Calu3 (cell line): ENCODE measurements around the gene F12. TPM values are rescaled to one million over a fixed set of nuclear protein-coding genes. Genes with fewer than 3 reads are reported as not detected.

Experiments
- BruUV-seq: library from RNA; stranded (reverse); fragments of 400-500 nt; replicated peaks from 2 replicates; lab custom pipeline; 2021; lab: Mats Ljungman, UMichigan
- CTCF ChIA-PET: fragments of 300-600 bp; sonication (Branson Sonifier 250); formaldehyde crosslinking; loops from one replicate; lab custom pipeline; 2022; ENCODE audit warnings: antibody characterized with exemption; lab: Charles Lee
- DNase-seq: peaks from one replicate; pipeline ENCODE4 v3.0.0; 2022
- H3K27ac Mint-ChIP-seq: one replicate; pipeline ENCODE4 v1.8.0; 2022; ENCODE audit warnings: mixed read lengths; ENCODE audit not compliant: unreplicated experiment
- H3K27me3 Mint-ChIP-seq: one replicate; pipeline ENCODE4 v1.8.0; 2022; ENCODE audit warnings: mixed read lengths; ENCODE audit not compliant: unreplicated experiment
- H3K36me3 Mint-ChIP-seq: one replicate; pipeline ENCODE4 v1.8.0; 2022; ENCODE audit warnings: mild to moderate bottlenecking, moderate library complexity, mixed read lengths; ENCODE audit not compliant: insufficient read depth, unreplicated experiment
- H3K4me1 Mint-ChIP-seq: one replicate; pipeline ENCODE4 v1.8.0; 2022; ENCODE audit warnings: mild to moderate bottlenecking, low read depth, mixed read lengths; ENCODE audit not compliant: unreplicated experiment
- H3K4me3 Mint-ChIP-seq: one replicate; pipeline ENCODE4 v1.8.0; 2022; ENCODE audit warnings: mild to moderate bottlenecking, low read depth, moderate library complexity, mixed read lengths; ENCODE audit not compliant: unreplicated experiment
- H3K9me3 Mint-ChIP-seq: one replicate; pipeline ENCODE4 v1.8.0; 2022; ENCODE audit warnings: low read depth, mixed read lengths; ENCODE audit not compliant: unreplicated experiment
- intact Hi-C: fragments of 100-400 bp; cut with micrococcal nuclease; formaldehyde crosslinking; loops from one replicate; pipeline ENCODE4 v1.10.0; 2022; ENCODE audit not compliant: unreplicated experiment
- total RNA-seq: library from RNA; stranded (reverse); gene quantifications from 2 replicates; pipeline ENCODE4 v1.2.3, GENCODE V29; 2022
- TF ChIP-seq, protein P1 (sequence below): fragments of 200-600 bp; IDR thresholded peaks from one replicate; pipeline ENCODE4 v1.8.0; 2022; ENCODE audit warnings: antibody characterized with exemption; ENCODE audit not compliant: unreplicated experiment

The F12 gene
- total RNA-seq, 1 experiment from 2014 or later: 14.3 TPM

- no peak for DNase-seq
- Mint-ChIP-seq H3K4me3 (peak overlapping the region; percentile 77), H3K36me3 (peaks cover 35% of the 10 kb centered on the region), H3K9me3 (no peaks in the 10 kb centered on the region), H3K27me3 (no peaks in the 10 kb centered on the region), H3K27ac (peak overlapping the region; percentile 60), H3K4me1 (peaks cover 9% of the 10 kb centered on the region)
- CTCF ChIA-PET: interaction anchor here (0.9 to 5.2 kb wide), 16 partner anchors 12 to 96 kb away, joined by 3 to 94 read pairs (median 11); partner anchors contain the start of genes GRK6, LMAN2 and PRR7
- TF ChIP-seq, protein P1, sequence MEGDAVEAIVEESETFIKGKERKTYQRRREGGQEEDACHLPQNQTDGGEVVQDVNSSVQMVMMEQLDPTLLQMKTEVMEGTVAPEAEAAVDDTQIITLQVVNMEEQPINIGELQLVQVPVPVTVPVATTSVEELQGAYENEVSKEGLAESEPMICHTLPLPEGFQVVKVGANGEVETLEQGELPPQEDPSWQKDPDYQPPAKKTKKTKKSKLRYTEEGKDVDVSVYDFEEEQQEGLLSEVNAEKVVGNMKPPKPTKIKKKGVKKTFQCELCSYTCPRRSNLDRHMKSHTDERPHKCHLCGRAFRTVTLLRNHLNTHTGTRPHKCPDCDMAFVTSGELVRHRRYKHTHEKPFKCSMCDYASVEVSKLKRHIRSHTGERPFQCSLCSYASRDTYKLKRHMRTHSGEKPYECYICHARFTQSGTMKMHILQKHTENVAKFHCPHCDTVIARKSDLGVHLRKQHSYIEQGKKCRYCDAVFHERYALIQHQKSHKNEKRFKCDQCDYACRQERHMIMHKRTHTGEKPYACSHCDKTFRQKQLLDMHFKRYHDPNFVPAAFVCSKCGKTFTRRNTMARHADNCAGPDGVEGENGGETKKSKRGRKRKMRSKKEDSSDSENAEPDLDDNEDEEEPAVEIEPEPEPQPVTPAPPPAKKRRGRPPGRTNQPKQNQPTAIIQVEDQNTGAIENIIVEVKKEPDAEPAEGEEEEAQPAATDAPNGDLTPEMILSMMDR: no peak
- BruUV-seq: no TSS peak
- intact Hi-C loops: loop anchor here (2.0 kb wide), 1 partner anchor 96 kb away; no protein-coding TSS in a partner anchor
These were observed 4.7 kb downstream of the F12 start for GRCh38 chr5:177404641-177405179.

DNA sequence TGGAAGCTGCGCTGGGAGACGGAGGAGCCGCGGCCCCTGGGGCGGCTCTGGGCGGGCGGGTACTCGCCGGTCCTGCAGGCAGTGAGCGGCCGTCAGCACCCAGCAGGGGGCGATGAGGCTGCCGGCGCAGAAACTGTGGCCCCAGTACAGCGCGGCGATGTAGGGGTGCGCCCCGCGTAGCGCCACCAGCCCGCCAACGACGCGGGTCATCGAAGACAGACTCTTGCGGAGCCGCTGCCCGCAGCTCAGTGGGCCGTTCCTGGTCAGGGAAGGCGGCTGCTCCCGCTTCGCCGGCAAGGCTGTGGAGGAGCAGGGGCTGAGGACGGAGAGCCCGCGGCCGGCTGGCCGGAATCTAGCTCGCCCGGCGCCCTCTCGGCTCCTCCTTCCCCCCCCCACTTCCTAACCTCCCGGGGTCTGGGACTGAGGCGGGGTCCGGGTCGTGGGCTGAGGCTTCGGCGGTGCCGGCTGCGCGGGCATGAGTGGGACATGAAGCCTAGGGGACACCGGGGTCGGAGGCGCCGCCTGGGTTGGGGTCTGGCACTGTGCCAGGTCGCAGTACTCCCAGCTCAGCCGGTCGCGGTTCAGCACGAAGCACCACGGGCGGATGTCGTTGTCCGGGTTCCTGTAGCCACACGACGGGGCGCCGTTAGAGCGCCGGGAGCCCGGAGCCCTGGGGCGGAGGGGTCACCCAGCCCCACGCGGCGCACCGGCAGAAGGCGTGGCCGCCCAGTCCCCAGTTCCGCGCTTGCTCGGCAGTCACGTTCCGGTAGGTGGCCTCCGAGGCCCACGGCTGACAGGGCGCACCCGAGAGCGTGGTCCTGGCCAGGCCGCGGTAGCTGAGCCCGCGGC is 5.3 kb downstream of the F12 start:
- Mint-ChIP-seq H3K9me3 (no peaks in the 10 kb centered on the region), H3K27ac (peak overlapping the region; percentile 67), H3K36me3 (peaks cover 35% of the 10 kb centered on the region), H3K4me1 (peaks cover 9% of the 10 kb centered on the region), H3K27me3 (no peaks in the 10 kb centered on the region), H3K4me3 (peak overlapping the region; percentile 77)
- no TSS peak for BruUV-seq
- TF ChIP-seq, protein P1: peak; percentile 90
- CTCF ChIA-PET: interaction anchor here (0.9 to 5.2 kb wide), 20 partner anchors 12 to 102 kb away, joined by 3 to 94 read pairs (median 12); partner anchors contain the start of genes GRK6, LMAN2 and PRR7
- intact Hi-C loops: loop anchor here (2.0 kb wide), 2 partner anchors 51 to 97 kb away; no protein-coding TSS in a partner anchor
- DNase-seq: peak; percentile 92

- Mint-ChIP-seq H3K27me3 (no peaks in the 10 kb centered on the region), H3K27ac (peak overlapping the region; percentile 67), H3K36me3 (peaks cover 35% of the 10 kb centered on the region), H3K4me1 (peaks cover 9% of the 10 kb centered on the region), H3K9me3 (no peaks in the 10 kb centered on the region), H3K4me3 (peak overlapping the region; percentile 77)
- TF ChIP-seq, protein P1: no peak
- CTCF ChIA-PET: interaction anchor here (0.9 to 5.2 kb wide), 23 partner anchors 12 to 316 kb away, joined by 3 to 94 read pairs (median 7); partner anchors contain the start of genes FGFR4, GRK6, LMAN2 and PRR7
- no TSS peak for BruUV-seq
- intact Hi-C loops: loop anchor here (2.0 kb wide), 1 partner anchor 52 kb away; no protein-coding TSS in a partner anchor
- peak; percentile 44 for DNase-seq
These were observed 6.1 kb downstream of the F12 start for GRCh38 chr5:177403102-177403791.
